ENCODE results near the gene MAST1. TPM values are rescaled to one million over a fixed set of nuclear protein-coding genes. Genes with fewer than 3 reads are reported as not detected.

MAST1 gene
- total and polyA plus RNA-seq, 8 donors: 0.43 to 33.9 (median 1.3) TPM; not detected in 1

GRCh38 chr19:12858041-12858928 lies 20.0 kb downstream of the MAST1 start:
- Histone ChIP-seq H3K4me3 (no peak overlapping the region), H3K4me1 (no peaks in the 10 kb centered on the region), H3K27me3 (no peaks in the 10 kb centered on the region), H3K9me3 (peaks cover 0 to 3% (median 0%) of the 10 kb centered on the region in 4 donors), H3K36me3 (no peaks in the 10 kb centered on the region), H3K27ac (no peak overlapping the region)
- TF ChIP-seq CTCF (IDR thresholded peaks at IDR 0.05) (no peak), POLR2AphosphoS5 (IDR thresholded peaks at IDR 0.05) (no peak), EP300 (IDR thresholded peaks at IDR 0.05) (no peak), POLR2A (IDR thresholded peaks at IDR 0.05) (no peak)
- WGBS, 5 donors: 91 to 93% (median 93%) methylated on average over 31 to 35 of the region's 35 CpGs
- intact Hi-C loops (cut with DNase I; ENCODE audit: low total_unique reads): no loop called here
- DNase-seq: no peak

GRCh38 chr19:12859546-12859945 lies 21.2 kb downstream of the MAST1 start:
- Histone ChIP-seq H3K4me3 (no peak overlapping the region), H3K36me3 (no peaks in the 10 kb centered on the region), H3K27me3 (peaks cover 0 to 2% (median 0%) of the 10 kb centered on the region in 3 donors), H3K9me3 (peaks cover 0 to 3% (median 0%) of the 10 kb centered on the region in 4 donors), H3K4me1 (no peaks in the 10 kb centered on the region), H3K27ac (no peak overlapping the region)
- TF ChIP-seq POLR2AphosphoS5 (IDR thresholded peaks at IDR 0.05) (no peak), CTCF (IDR thresholded peaks at IDR 0.05) (no peak), POLR2A (IDR thresholded peaks at IDR 0.05) (no peak), EP300 (IDR thresholded peaks at IDR 0.05) (no peak)
- WGBS, 5 donors: 53 to 69% (median 61%) methylated on average over 7 of the region's 7 CpGs
- DNase-seq: no peak
- intact Hi-C loops (cut with DNase I; ENCODE audit: low total_unique reads): no loop called here

- no peak overlapping the region for H3K4me3 ChIP-seq
- no peak overlapping the region for H3K27ac ChIP-seq
- H3K36me3 ChIP-seq: no peaks in the 10 kb centered on the region
- no peak for TF ChIP-seq CTCF (IDR thresholded peaks at IDR 0.05)
- TF ChIP-seq EP300 (IDR thresholded peaks at IDR 0.05): no peak
- no peak for TF ChIP-seq POLR2AphosphoS5 (IDR thresholded peaks at IDR 0.05)
- no peaks in the 10 kb centered on the region for H3K9me3 ChIP-seq
- peaks cover 0 to 10% (median 2%) of the 10 kb centered on the region in 3 donors for H3K27me3 ChIP-seq
- H3K4me1 ChIP-seq: peaks cover 12 to 14% (median 13%) of the 10 kb centered on the region in 4 donors
- intact Hi-C loops (cut with DNase I; ENCODE audit: low total_unique reads): no loop called here
- 78 to 92% (median 87%) methylated on average over 3 to 4 of the region's 4 CpGs for WGBS, 5 donors
- no peak for DNase-seq
Observed at GRCh38 chr19:12864143-12864542, 25.8 kb downstream of the MAST1 start.

- H3K9me3 ChIP-seq: no peaks in the 10 kb centered on the region
- intact Hi-C loops (cut with DNase I; ENCODE audit: low total_unique reads): no loop called here
- no peak overlapping the region for H3K27ac ChIP-seq
- H3K4me1 ChIP-seq: peaks cover 12 to 14% (median 13%) of the 10 kb centered on the region in 4 donors
- no peak overlapping the region for H3K4me3 ChIP-seq
- H3K36me3 ChIP-seq: no peaks in the 10 kb centered on the region
- 78 to 88% (median 81%) methylated on average over 30 to 34 of the region's 34 CpGs for WGBS, 5 donors
- peak in 1 of 2 donors; percentile 55 for DNase-seq
- TF ChIP-seq POLR2AphosphoS5 (IDR thresholded peaks at IDR 0.05): no peak
- peak in 1 of 7 experiments; percentile 25 for TF ChIP-seq CTCF (IDR thresholded peaks at IDR 0.05)
- no peak for TF ChIP-seq POLR2A (IDR thresholded peaks at IDR 0.05)
- peaks cover 0 to 10% (median 2%) of the 10 kb centered on the region in 3 donors for H3K27me3 ChIP-seq
Observed at GRCh38 chr19:12864721-12865715, 26.7 kb downstream of the MAST1 start.

Measured in stomach (tissue), 9 donors.